Prostate gland (tissue), 2 donors: ENCODE results near the gene ATXN2.

ENCODE experiments used
- POLR2A ChIP-seq: fragments of 450-650 bp; IDR thresholded peaks from one replicate; pipeline ENCODE4 v1.6.1; 2016; ENCODE audit warnings: antibody characterized with exemption, mild to moderate bottlenecking
- POLR2AphosphoS5 ChIP-seq: sonication (generic); formaldehyde crosslinking; IDR thresholded peaks from one replicate; pipeline ENCODE4 v1.6.1; 2017; ENCODE audit warnings: antibody characterized with exemption
- TF ChIP-seq, protein P1 (sequence below), 4 experiments: fragments of 200-600 bp in 2 of 4; fragments of 450-650 bp in 2 of 4; sonication (generic) in 2 of 4; IDR thresholded peaks; 1 replicate in 3 of 4; 2 replicates in 1 of 4; pipeline ENCODE4 v1.5.1; 2016 to 2019; ENCODE audit warnings: antibody characterized with exemption in 4 of 4, mild to moderate bottlenecking in 2 of 4, moderate library complexity in 2 of 4

DNA sequence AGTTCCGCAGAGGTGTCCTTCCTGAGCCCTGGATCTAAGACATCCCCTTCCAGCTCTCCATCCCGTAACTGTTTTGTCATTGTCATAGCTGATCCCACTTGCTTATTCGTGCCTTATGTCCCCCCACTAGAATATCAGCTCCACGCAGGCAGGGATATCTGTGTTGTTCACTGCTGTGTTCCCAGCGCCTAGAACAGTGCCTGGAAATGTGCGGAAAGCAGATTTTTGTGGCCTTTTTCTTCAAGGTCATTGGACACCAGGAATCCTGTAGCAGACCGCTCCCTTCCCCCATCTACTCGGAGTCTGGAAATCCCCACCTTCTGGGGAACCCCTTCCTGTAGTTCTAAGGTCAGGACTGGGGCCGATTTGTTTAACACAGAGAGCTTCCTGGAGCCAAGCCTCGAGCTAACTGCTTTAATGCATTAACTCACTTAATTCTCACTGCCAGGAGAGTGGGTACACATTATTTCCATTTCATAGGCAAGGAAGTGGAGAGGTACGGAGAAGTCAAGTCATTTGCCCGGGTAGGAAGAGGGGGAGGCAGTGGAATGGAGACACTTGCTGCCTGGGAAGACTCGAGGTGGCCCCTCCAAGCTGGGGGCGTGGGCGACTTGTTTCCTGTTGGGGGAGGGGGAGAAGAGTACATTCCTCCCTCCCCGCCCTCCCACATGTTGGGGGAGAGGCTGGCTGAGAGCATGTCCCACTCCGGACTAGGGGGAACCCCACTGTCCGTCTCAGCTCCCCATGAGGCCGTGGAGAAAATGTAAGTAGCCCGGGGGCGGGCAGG lies 194.6 kb downstream of the ATXN2 start:
- TF ChIP-seq POLR2A (no peak), POLR2AphosphoS5 (no peak)
- TF ChIP-seq, protein P1, sequence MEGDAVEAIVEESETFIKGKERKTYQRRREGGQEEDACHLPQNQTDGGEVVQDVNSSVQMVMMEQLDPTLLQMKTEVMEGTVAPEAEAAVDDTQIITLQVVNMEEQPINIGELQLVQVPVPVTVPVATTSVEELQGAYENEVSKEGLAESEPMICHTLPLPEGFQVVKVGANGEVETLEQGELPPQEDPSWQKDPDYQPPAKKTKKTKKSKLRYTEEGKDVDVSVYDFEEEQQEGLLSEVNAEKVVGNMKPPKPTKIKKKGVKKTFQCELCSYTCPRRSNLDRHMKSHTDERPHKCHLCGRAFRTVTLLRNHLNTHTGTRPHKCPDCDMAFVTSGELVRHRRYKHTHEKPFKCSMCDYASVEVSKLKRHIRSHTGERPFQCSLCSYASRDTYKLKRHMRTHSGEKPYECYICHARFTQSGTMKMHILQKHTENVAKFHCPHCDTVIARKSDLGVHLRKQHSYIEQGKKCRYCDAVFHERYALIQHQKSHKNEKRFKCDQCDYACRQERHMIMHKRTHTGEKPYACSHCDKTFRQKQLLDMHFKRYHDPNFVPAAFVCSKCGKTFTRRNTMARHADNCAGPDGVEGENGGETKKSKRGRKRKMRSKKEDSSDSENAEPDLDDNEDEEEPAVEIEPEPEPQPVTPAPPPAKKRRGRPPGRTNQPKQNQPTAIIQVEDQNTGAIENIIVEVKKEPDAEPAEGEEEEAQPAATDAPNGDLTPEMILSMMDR (IDR thresholded peaks at IDR 0.05), result no peak
